Mucosa of gallbladder (tissue), 1 donor: ENCODE results near the gene COLEC12. TPM values are rescaled to one million over a fixed set of nuclear protein-coding genes. Genes with fewer than 3 reads are reported as not detected.

Experiments used
- DNase-seq: peaks from one replicate; pipeline ENCODE4 v3.0.0-alpha.2; 2020; ENCODE audit warnings: low spot score
- total RNA-seq: library from RNA; stranded (reverse); gene quantifications from one replicate; pipeline ENCODE4 v1.2.1, GENCODE V29; 2021
- donor health status: DM: no; HTN: no; CAD: no.

COLEC12 gene
- 4.9 TPM for total RNA-seq

DNA sequence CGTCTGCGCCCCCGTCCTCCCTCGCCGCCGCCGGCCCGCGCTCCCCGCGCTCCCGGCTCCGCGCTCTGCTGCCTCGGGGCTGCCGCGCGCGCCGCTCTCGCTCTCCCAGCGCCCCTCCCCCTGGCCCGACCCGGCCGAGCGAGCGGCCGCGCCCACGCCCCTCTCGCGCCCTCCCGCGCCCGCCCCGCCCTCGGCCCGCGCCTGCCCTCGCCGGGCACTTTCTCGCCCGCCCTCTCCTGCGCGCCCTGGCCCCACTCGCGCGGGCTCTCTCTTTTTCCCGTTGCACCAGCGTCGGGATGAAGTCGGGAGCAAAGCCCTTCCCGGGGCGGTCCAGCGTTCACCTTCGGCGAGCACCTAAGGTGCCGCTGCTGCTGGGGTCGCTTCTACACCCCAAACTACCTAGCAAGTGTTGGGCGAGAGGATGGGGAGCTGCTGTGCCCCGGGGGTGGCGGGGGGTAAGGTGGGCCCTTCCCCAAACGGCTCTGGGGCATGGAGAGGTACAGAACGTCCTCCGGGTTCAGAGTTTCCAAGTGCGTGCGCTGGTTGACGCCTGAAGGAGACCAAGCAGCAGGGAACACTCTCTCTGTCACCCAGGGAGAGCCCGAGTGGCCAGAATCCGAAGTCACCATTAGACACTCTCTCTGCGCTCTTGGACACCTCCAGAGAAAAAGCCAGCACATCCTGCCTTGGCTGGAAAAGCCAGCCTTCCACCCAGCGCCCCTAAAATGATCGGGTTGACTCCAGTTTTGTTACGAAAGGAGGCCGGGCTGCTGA, at the start of gene COLEC12:
TSS of gene COLEC12 (minus strand) at position 70 of the 774 bp plus-strand sequence. CDS start 187 bp downstream, outside the sequence.
- DNase-seq = no peak

DNA sequence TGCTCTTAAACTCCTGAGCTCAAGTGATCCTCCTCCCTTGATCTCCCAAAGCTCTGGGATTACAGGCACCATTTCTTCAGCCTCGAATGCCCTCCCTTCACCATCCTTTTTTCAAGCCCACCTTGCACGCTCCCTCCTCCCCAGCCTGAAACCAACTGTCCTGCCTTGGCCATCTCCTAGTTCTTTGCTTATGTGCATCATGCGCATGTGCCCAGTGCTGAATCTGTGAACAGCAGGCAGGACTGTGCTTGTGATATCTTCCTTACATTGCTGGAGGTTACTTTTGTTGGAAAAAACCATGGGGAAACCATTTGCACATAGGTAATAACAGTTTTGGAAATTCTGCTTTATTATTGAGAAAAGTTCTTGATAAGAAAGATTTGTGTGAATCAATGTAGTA, 49.5 kb upstream of the COLEC12 start:
- DNase-seq = no peak

DNA sequence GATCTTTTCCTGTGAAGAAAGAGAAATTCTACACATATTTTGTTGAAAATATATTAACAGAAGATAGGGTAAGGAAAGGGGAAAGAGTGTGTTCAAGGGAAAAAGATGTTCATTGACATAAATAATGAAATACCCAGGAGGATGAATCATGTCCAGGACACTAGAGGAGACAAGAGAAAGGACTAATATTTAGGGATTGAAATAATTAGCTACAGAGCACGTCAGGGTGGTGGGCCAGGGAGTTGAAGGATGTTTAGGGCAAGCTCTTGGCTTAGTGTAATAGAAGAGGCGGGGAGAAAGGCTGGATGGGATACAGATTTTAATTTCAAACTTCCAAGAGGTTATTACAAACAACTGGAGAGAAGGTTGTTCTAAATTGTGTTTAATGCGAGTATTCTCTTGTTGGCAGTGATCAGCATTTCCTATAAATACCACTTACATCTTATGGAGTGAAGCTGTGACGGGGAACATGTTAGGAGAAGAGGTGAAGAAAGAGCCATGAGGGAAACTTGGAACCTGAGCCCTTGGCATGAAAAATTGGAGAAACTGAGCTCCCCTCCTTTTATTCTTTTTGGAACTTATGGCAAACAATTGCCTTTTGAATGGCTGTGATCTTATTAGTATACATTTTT, 43.1 kb upstream of the COLEC12 start:
- no peak for DNase-seq

DNA sequence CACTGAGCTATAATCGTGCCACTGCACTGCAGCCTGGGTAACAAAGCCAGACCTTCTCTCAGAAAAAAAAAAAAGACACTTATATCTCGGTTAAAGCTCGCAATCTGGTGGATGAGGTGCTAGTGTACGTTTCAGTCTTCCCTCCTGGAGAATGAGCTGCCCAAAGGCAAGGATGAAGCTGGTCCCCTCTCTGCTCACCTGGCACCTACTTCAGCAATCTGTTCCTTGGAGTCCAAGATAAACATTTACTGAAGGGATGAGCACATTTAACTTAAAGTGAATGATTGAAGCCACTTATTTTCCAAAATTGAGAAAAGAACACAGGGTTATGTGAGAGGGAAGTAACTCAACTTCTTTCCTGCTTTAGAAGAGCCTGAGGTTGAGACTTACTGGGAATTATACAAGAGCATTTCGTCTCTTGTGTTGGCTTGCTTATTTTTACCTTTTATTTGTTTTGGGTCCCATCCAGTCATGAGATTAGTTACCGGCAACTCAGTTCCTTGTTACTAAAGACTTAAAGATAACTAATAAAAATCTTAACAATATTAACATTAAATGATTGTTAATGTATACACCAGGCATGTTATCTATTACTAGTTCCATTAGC, 33.6 kb upstream of the COLEC12 start:
- no peak for DNase-seq

DNA sequence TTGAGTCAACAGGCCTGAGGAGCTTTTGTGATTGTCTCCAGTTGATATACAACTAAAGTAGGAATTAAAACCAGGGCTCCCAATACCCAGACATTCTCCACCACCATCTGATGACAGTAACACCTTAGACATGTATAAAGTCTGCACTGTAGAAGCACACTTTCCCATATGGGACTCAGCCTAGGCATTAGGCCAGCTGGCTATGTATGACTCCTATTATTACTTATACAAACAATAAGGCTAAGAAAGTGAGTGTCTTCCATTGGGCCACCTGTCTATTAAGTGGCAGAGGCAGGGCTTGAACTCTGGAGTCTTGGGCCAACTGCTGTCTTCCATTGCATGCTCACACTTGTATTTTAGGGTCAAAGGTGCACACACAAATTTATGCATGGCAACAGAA, 32.1 kb upstream of the COLEC12 start:
- no peak for DNase-seq

DNA sequence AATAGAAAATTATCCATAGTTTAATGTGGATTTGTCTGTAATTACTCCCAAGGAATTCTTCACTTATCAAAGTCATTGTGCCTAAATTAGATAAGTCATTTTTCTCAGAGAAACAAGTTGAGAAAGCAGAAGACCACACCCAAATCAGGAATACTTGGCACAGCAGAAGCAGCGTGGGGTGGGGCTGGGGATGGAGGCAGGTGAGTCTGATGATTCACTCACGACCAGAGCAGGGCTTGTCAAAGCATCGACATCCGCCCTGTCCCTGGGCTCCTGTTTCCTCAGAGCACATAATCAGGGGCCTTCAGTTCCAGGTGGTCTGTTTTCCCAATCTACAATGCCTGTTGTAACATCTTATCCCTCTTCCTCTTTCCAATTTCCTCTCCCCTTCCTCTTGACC, 31.5 kb upstream of the COLEC12 start:
- DNase-seq = no peak

DNA sequence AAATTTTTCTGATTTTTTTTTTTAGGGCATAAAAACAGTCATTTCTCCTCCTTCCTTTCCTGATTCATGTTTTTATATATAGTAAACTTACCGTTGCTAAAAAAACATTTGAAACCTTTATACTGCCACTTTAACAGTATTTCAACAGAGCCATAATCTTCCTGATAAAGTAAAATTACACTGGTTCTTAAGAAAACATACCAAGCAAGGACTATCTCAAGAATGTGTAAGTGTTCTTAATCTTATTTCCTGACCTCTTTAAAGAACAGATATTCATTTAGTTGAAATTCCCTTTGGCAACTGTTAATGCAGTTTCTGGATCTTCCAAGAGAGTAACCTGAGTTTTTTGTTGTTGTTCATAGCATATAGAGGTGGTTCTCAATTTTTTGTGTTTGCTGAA, 26.6 kb upstream of the COLEC12 start:
- DNase-seq = no peak

DNA sequence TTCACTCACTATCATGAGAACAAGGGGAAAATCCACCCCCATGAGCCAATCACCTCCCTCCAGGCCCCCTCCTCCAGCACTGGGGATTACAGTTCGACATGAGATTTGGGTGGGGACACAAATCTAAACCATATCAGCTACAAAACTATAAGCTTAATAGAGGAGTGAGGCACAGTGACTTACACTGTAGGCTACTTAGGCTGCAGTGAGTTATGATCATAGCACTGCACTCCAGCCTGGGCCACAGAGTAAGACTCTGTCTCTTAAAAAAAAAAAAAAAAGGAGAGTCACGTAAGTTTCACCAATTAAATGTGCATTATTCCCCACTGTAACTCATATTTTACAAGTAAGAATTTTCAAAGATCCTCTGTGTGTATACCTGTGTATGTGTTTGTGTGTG, 26.2 kb upstream of the COLEC12 start:
- DNase-seq = no peak

DNA sequence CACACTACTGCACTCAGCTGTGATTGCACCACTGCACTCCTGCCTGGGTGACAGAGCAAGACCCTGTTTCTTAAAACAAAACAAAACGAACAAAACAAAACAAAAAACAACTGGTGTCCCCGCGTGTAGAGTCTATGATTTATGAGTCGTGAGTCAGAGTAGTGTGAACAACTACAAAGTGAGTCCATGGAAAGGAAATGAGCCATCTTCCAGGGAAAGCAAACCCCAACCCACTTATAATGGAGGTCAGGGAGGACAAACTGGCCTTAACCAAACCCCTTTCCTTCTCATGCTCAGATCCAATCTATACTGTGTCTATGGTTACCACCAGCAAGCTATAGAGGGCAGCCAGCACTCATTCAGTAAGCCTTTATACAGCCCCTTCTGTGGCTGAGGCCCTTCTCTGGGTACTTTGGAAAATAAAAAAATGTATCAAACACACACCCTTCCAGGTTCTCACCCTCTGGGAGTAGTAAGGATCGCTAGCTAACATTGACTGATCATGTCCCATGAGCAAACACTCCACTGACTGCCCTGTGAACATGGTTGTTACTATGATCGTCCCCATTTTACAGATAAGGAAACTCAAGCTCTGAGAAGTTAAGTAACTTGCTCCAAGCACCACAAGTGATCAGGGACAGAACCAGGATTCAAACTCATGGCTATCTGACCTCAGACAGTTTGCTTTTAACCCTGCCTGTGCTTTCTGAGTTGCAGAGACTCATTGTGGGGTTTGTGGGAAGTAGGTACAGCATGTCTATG, 24.7 kb upstream of the COLEC12 start:
- no peak for DNase-seq

DNA sequence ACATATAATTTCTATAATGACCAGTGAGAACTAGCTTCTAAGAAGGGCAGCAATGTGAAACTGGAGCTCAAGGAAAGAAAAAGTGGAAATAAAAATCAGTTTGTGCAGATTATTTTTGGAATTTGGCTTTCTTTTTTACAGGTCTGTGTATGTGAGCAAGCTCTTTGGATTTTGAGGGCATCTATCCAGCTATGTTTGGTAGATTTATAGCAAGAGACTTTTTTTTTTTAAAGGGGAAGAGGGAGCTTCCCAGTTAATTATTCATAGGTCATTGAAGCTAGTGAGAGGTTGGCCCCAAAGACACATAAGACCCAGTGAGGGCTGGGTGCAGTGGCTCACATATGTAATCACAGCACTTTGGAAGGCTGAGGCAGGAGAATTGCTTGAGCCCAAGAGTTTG, 24.0 kb upstream of the COLEC12 start:
- DNase-seq = no peak

DNA sequence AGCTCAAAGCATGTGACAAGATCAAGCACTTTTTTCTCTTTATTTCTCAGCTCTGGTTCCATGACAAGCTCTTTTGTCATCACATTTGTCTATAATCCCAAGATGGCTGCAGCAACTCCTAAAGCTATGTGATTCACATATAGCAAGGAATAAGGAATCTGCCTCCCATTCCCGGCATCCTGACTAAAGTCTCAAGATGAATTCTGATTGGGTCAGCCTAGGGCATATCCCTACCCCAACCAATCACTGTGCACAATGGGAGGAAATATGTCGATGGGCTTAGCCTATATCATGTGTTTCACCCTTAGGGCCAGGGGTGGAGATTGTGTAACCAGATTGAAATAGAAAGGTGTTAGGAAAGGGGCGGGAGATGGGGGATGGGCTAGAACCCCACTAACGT, 23.1 kb upstream of the COLEC12 start:
- DNase-seq = no peak

DNA sequence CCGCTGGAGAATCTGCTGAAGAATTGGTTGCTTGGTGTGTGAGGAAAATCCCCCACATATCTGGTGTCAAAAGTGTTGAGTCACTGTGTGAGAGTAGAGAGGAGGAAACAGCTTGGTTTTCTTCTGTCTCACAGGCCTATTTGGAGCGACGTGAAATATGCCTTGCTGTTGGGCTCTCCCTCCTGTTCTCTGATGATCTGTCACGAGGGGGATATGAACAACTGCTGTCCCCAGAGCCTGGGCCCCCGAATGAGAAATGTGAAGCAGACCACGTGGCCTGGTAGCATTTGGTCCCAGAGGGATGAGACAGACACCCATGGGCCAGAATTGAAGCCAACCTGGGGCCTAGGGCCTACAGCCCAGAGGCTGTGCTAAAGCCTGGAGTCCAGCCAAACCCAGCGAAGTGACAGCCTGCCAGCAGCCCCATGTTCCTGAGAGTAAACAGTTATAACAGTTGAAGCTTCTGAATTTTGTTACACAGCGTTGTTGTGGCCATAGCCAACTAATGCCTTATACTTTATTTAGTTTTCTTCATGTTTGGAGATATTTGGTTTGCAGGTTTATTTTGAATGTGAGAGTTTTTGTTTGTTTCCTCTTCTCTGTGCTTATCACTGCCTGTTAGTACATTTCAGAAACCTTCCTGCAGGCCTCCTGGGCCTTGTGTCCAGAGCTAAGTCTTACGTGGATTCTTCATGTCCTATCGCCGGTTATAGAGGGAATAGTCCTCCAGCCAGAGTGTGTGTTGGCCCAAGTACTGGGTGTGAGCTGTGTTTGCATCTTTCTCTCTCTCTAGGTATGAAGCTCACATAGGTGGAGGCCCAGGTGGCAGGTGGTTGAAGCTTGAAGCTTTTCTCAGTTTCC, 18.7 kb upstream of the COLEC12 start:
- no peak for DNase-seq

DNA sequence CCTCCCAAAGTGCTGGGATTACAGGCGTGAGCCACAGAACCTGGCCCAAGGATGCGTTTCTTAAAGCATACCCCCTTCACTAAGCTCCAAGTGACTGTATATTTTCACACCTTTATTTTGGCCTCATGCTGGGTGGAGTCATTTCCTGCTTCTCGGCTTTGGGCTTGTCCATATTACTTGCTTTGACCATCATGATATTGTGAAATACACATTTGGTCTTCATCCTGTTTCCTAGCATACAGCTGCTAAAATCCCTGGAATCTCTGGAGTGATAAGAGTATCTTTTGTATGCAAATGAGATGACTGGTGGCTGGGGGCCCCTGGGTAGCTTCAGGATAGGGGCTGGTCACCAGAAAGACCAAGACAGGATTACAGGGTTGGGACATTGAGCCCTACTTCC, 17.6 kb upstream of the COLEC12 start:
- no peak for DNase-seq

DNA sequence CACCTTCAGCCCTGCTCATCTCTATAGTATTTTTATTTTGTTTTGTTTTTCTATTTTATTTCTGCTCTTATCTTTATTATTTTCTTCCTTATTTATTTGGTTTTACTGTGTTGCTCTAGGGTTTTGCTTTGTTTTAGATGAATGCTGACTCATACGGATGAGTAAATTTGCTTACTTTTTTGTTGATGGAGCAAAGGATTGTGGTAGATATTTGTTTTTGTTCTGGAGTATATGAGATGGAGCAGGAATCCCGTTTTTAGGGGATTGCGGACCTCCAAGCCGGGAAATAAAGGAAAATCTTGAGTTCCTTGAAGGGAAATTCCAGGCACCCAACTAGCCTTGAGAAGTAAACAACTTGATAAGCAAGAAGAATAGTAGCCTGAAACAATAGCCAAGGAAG, 15.3 kb upstream of the COLEC12 start:
- DNase-seq = no peak

DNA sequence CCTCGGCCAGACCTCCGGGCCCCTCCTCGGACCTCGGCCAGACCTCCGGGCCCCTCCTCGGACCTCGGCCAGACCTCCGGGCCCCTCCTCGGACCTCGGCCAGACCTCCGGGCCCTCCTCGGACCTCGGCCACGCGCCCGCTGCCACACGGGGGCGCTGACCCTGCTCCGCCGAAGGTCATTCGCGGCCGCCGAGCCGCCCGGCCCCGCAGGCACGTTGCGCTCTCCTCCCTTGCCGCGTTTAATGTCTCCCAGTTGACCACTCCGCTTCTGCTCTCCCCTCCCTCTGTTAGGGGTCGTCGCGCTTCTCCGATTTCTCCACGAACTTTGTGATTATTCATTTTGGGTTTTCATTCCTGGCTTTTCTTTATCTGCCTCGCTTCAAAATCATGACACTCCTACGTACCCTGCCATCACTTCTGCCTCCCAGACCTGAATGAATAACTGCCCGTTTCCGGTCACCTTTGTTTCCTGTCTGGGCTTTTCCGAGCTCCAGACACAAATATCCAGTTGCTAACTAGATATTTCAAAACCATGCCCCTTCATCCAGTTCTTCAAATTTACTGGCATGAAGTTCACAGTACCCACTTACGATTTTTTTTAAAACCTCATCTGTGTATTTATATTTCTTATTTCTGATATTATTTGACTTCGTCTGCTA, 14.8 kb upstream of the COLEC12 start:
- DNase-seq = no peak

DNA sequence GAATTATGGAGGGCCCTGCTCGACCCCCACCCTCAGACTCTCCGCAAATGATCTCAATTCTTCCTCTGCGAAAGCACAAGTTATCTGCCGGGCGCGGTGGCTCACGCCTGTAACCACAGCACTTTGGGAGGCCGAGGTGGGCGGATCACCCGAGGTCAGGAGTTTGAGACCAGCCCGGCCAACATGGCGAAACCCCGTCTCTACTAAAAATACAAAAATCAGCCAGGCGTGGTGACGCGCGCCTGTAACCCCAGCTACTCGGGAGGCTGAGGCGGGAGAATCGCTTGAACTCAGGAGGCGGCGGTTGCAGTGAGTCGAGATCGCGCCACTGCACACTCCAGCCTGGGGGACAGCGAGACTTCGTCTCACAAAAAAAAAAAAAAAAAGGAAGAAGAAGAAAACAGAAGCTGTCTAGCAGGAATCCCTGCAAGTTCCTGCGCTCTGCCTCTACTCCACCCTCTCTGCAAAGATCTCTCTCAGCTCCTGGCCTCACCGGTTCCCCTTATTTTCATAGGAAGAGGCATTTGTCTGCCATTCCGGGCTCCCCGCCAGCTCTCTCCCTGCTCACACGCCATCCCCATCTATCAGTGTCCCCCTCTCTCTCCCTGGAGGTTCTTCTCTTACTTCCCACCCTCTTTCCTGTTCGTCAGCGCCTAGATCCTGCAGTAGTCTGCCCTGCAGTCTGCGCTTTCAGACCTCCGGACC, 13.5 kb upstream of the COLEC12 start:
- DNase-seq = no peak

DNA sequence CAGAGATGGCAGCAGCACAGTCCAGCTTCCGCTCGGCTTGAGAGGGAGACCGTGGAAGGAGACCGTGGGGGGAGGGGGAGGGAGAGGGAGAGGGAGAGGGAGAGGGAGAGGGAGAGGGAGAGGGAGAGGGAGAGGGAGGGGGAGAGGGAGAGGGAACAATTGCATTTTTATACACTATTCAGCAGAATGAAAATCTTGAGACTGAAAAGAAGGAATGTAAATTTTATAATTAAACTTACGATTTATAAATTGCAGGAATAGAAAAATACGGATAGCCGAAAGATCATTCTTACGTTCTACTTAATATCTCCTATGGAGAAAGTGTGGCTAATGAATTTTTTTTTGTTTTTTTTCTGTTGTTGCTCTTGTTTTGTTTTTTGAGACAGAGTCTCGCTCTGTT, 12.5 kb upstream of the COLEC12 start:
- no peak for DNase-seq

DNA sequence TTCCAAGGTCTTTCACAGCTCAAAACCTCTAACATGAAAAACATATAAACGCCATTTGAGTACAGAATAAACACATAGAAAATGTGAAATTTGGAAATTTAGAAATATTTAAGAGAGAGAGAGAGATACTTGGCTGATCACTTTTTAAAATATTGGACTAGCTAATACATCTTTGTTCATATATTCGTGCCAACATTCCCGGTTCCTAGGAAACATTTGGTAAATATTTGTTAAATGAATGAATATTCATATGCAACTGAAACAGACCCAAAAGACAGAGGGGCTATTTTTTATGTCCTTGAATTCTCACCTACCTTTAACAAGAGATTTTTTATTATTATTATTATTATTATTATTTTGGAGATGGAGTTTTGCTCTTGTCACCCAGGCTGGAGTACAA, 8.3 kb upstream of the COLEC12 start:
- no peak for DNase-seq

DNA sequence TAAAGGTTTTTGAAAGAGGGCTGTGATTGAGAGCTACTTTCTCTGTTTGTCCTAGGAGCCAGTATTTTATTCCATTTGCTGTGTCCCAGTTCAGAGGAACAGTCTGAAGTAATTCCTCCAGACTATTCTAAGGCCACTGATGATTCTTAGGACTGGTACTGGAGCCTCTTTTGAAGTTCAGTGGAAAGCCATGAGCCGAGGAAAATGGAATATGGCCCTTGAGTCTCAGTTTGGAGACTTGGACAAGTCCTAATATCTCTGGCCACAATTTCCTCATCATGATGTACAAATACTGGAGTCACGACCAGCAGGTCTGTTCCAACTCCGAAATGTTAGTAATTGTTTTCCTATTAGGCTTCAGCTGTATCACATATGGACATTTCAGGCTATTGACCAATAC, 7.1 kb upstream of the COLEC12 start:
- DNase-seq = no peak

DNA sequence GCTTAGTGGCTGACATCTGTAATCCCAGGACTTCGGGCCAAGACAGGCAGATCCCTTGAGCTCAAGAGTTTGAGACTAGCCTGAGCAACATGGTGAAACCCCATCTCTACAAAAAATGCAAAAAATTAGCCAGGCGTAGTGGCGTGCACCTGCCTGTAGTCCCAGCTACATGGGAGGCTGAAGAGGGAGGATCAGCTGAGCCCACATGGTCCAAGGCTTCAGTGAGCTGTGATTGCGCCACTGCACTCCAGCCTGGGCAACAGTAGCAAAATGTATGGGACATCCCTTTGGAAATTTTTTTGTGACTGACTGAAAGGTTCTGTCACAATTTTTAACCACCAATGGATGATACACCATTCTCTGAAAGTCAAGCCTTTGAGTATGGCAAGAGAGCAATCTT, 6.3 kb upstream of the COLEC12 start:
- DNase-seq = no peak
